HepG2 (cell line): ENCODE data around the gene TECPR1. TPM values are rescaled to one million over a fixed set of nuclear protein-coding genes. Genes with fewer than 3 reads are reported as not detected.

Experiments
- ELK4 ChIP-seq: sonication (generic); formaldehyde crosslinking; IDR thresholded peaks from 2 replicates; pipeline ENCODE4 v1.9.0; 2021; ENCODE audit warnings: missing genetic modification reagents, borderline replicate concordance
- HNRNPUL1 ChIP-seq: fragments of 200-400 bp; formaldehyde crosslinking; IDR thresholded peaks from 2 replicates; pipeline ENCODE4 v1.6.1; 2017; ENCODE audit warnings: low read depth, mild to moderate bottlenecking, low read length, moderate library complexity
- KDM2A ChIP-seq: sonication (generic); formaldehyde crosslinking; IDR thresholded peaks from 2 replicates; pipeline ENCODE4 v1.4.0; 2020; ENCODE audit warnings: low read depth, missing genetic modification reagents, borderline replicate concordance
- KDM3A ChIP-seq: IDR thresholded peaks from 2 replicates; pipeline ENCODE4 v1.6.1; 2018; ENCODE audit warnings: low read depth, missing compliant biosample characterization
- KDM6A ChIP-seq: IDR thresholded peaks from 2 replicates; pipeline ENCODE4 v1.6.1; 2016; ENCODE audit warnings: low read depth
- MTF2 ChIP-seq: sonication (generic); formaldehyde crosslinking; IDR thresholded peaks from 2 replicates; pipeline ENCODE4 v1.5.0; 2020; ENCODE audit warnings: missing genetic modification reagents, borderline replicate concordance
- MXI1 ChIP-seq: IDR thresholded peaks from 3 replicates; pipeline ENCODE4 v1.6.1; 2012; ENCODE audit warnings: low read depth, low read length, inconsistent platforms, borderline replicate concordance
- PPARG ChIP-seq: conservative IDR thresholded peaks from 2 replicates; pipeline ENCODE4 v1.6.1; 2016; ENCODE audit warnings: missing biosample characterization, missing genetic modification reagents
- REPIN1 ChIP-seq: sonication (generic); formaldehyde crosslinking; IDR thresholded peaks from 2 replicates; pipeline ENCODE4 v1.8.0; 2022; ENCODE audit warnings: missing genetic modification reagents, low read depth, mild to moderate bottlenecking, borderline replicate concordance
- SSRP1 ChIP-seq: IDR thresholded peaks from 2 replicates; pipeline ENCODE4 v1.6.1; 2016; ENCODE audit warnings: control low read depth
- STAT6 ChIP-seq: sonication (generic); formaldehyde crosslinking; IDR thresholded peaks from 2 replicates; pipeline ENCODE4 v1.4.0; 2020; ENCODE audit warnings: missing genetic modification reagents, mild to moderate bottlenecking, borderline replicate concordance
- ZBTB2 ChIP-seq: sonication (generic); formaldehyde crosslinking; IDR thresholded peaks from 2 replicates; pipeline ENCODE4 v1.8.0; 2022; ENCODE audit warnings: low read depth, missing genetic modification reagents
- ZNF263 ChIP-seq: sonication (generic); formaldehyde crosslinking; IDR thresholded peaks from 2 replicates; pipeline ENCODE4 v1.4.0; 2020; ENCODE audit warnings: missing genetic modification reagents
- ZNF468 ChIP-seq: sonication (generic); formaldehyde crosslinking; IDR thresholded peaks from 2 replicates; pipeline ENCODE4 v1.8.0; 2022; ENCODE audit warnings: mild to moderate bottlenecking, moderate library complexity, missing genetic modification reagents
- ZNF562 ChIP-seq: sonication (generic); formaldehyde crosslinking; IDR thresholded peaks from 2 replicates; pipeline ENCODE4 v1.8.0; 2022; ENCODE audit warnings: missing genetic modification reagents, borderline replicate concordance
- ZSCAN22 ChIP-seq: sonication (generic); formaldehyde crosslinking; IDR thresholded peaks from 2 replicates; pipeline ENCODE4 v1.4.0; 2020; ENCODE audit warnings: mild to moderate bottlenecking, missing genetic modification reagents
- polyA plus RNA-seq, 8 experiments: library from polyadenylated mRNA; depleted of rRNA in 3 of 8; stranded (reverse) in 7 of 8; unstranded in 1 of 8; fragments of >200 nt; fragmentation: Illumina TruSeq in 4 of 8; extraction: Trizol in 4 of 8; gene quantifications; 2 replicates each; pipeline versions ENCODE4 v1.2.1 to v1.2.3, GENCODE V29; 2011 to 2016; ENCODE audit warnings: low read depth in 4 of 8, missing spikeins in 1 of 8, mixed read lengths in 1 of 8; ENCODE audit not compliant: insufficient read depth in 1 of 8
- total RNA-seq, 5 experiments: library from RNA; depleted of rRNA; stranded (reverse); fragments of >200 nt; fragmentation: Illumina TruSeq; extraction: Trizol; gene quantifications; 2 replicates each; pipeline ENCODE4 v1.2.3, GENCODE V29; 2016; ENCODE audit warnings: low read depth in 1 of 5
- TF ChIP-seq, protein P1 (sequence below): sonication (generic); formaldehyde crosslinking; IDR thresholded peaks from 2 replicates; pipeline ENCODE4 v1.4.0; 2020; ENCODE audit warnings: missing genetic modification reagents, borderline replicate concordance
- TF ChIP-seq, protein P2 (sequence below): sonication (generic); formaldehyde crosslinking; IDR thresholded peaks from 2 replicates; pipeline ENCODE4 v1.5.0; 2020; ENCODE audit warnings: mild to moderate bottlenecking, missing genetic modification reagents

Gene TECPR1
- total and polyA plus RNA-seq, 2 of the 13 experiments (the other 11 are each of a cell fraction or from before 2014, with no cell fraction given), result 2.3 to 6.3 TPM

GRCh38 chr7:98294798-98295382 is 42.9 kb upstream of the TECPR1 start (continued):
- TF ChIP-seq, protein P1, sequence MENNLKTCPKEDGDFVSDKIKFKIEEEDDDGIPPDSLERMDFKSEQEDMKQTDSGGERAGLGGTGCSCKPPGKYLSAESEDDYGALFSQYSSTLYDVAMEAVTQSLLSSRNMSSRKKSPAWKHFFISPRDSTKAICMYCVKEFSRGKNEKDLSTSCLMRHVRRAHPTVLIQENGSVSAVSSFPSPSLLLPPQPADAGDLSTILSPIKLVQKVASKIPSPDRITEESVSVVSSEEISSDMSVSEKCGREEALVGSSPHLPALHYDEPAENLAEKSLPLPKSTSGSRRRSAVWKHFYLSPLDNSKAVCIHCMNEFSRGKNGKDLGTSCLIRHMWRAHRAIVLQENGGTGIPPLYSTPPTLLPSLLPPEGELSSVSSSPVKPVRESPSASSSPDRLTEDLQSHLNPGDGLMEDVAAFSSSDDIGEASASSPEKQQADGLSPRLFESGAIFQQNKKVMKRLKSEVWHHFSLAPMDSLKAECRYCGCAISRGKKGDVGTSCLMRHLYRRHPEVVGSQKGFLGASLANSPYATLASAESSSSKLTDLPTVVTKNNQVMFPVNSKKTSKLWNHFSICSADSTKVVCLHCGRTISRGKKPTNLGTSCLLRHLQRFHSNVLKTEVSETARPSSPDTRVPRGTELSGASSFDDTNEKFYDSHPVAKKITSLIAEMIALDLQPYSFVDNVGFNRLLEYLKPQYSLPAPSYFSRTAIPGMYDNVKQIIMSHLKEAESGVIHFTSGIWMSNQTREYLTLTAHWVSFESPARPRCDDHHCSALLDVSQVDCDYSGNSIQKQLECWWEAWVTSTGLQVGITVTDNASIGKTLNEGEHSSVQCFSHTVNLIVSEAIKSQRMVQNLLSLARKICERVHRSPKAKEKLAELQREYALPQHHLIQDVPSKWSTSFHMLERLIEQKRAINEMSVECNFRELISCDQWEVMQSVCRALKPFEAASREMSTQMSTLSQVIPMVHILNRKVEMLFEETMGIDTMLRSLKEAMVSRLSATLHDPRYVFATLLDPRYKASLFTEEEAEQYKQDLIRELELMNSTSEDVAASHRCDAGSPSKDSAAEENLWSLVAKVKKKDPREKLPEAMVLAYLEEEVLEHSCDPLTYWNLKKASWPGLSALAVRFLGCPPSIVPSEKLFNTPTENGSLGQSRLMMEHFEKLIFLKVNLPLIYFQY (CRISPR knock-in tag), result no peak
- TF ChIP-seq ZNF263 (CRISPR knock-in tag) (0 out of 2 replicates have a peak, but pooled peaks have one; percentile 29), STAT6 (CRISPR knock-in tag) (no peak), REPIN1 (CRISPR knock-in tag) (peak; percentile 37; the same call in 1 of the 2 replicates), KDM2A (CRISPR knock-in tag) (0 out of 2 replicates have a peak, but pooled peaks have one; percentile 55), PPARG (0 out of 2 replicates have a peak, but pooled peaks have one; percentile 15), KDM6A (no peak), MXI1 (no peak), HNRNPUL1 (no peak), ELK4 (no peak), ZBTB2 (no peak), SSRP1 (CRISPR knock-in tag) (no peak), ZNF562 (CRISPR knock-in tag) (no peak), ZNF468 (no peak), MTF2 (CRISPR knock-in tag) (no peak), KDM3A (0 out of 2 replicates have a peak, but pooled peaks have one; percentile 56), ZSCAN22 (CRISPR knock-in tag) (no peak)
- TF ChIP-seq, protein P2, sequence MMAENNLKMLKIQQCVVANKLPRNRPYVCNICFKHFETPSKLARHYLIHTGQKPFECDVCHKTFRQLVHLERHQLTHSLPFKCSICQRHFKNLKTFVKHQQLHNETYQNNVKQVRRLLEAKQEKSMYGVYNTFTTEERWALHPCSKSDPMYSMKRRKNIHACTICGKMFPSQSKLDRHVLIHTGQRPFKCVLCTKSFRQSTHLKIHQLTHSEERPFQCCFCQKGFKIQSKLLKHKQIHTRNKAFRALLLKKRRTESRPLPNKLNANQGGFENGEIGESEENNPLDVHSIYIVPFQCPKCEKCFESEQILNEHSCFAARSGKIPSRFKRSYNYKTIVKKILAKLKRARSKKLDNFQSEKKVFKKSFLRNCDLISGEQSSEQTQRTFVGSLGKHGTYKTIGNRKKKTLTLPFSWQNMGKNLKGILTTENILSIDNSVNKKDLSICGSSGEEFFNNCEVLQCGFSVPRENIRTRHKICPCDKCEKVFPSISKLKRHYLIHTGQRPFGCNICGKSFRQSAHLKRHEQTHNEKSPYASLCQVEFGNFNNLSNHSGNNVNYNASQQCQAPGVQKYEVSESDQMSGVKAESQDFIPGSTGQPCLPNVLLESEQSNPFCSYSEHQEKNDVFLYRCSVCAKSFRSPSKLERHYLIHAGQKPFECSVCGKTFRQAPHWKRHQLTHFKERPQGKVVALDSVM, result peak; percentile 83; the same call in 1 of the 2 replicates
